ENCODE data around the gene CCDC88A.

The CCDC88A gene, protein sequence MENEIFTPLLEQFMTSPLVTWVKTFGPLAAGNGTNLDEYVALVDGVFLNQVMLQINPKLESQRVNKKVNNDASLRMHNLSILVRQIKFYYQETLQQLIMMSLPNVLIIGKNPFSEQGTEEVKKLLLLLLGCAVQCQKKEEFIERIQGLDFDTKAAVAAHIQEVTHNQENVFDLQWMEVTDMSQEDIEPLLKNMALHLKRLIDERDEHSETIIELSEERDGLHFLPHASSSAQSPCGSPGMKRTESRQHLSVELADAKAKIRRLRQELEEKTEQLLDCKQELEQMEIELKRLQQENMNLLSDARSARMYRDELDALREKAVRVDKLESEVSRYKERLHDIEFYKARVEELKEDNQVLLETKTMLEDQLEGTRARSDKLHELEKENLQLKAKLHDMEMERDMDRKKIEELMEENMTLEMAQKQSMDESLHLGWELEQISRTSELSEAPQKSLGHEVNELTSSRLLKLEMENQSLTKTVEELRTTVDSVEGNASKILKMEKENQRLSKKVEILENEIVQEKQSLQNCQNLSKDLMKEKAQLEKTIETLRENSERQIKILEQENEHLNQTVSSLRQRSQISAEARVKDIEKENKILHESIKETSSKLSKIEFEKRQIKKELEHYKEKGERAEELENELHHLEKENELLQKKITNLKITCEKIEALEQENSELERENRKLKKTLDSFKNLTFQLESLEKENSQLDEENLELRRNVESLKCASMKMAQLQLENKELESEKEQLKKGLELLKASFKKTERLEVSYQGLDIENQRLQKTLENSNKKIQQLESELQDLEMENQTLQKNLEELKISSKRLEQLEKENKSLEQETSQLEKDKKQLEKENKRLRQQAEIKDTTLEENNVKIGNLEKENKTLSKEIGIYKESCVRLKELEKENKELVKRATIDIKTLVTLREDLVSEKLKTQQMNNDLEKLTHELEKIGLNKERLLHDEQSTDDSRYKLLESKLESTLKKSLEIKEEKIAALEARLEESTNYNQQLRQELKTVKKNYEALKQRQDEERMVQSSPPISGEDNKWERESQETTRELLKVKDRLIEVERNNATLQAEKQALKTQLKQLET (N-terminal part only)

DNA sequence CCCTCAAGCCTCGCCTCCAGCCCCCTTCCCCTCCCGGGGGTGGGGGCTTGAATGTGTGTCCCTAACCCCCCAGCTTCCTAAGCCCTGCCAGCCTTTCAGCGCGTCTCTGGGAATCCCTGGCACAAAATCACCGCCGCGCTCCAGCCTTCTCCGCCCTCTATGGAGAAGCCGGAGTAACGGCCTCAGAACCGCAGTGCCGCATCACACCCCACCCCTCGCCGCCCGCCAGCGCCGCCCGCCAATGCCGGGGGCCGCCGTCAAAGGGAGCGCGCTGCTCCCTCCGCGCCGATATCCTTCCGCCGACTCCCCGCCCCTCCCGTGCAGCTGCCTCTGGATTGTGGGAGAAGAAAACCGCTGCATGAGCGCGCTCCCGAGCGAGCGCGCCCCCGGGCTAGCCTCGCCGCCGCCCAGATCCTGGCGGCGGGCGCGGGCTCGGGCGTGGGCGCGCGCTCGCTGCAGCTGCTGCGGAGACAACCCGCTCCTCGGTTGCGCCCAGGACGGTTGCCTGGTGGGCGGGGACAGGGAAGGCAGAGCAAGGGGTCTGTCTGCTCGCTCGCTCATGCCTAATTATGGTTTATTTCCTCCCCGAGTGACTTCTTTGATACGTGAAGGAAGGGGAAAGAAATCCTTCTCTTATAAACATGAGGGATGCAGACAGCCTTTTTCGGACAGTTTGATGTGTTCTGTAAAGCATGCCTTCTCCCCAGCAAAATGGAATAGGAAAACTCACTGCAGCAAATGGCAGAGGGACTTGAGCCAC lies at the start of gene CCDC88A:
TSS of gene CCDC88A (minus strand) at position 178 of the 760 bp plus-strand sequence. CDS start 777 bp downstream, outside the sequence.
- peak; percentile 91 for DNase-seq (ENCODE audit: low spot score)
- TF ChIP-seq, protein P1, sequence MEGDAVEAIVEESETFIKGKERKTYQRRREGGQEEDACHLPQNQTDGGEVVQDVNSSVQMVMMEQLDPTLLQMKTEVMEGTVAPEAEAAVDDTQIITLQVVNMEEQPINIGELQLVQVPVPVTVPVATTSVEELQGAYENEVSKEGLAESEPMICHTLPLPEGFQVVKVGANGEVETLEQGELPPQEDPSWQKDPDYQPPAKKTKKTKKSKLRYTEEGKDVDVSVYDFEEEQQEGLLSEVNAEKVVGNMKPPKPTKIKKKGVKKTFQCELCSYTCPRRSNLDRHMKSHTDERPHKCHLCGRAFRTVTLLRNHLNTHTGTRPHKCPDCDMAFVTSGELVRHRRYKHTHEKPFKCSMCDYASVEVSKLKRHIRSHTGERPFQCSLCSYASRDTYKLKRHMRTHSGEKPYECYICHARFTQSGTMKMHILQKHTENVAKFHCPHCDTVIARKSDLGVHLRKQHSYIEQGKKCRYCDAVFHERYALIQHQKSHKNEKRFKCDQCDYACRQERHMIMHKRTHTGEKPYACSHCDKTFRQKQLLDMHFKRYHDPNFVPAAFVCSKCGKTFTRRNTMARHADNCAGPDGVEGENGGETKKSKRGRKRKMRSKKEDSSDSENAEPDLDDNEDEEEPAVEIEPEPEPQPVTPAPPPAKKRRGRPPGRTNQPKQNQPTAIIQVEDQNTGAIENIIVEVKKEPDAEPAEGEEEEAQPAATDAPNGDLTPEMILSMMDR (IDR thresholded peaks at IDR 0.05; ENCODE audit: extremely low read depth, missing control alignments), result no peak

DNA sequence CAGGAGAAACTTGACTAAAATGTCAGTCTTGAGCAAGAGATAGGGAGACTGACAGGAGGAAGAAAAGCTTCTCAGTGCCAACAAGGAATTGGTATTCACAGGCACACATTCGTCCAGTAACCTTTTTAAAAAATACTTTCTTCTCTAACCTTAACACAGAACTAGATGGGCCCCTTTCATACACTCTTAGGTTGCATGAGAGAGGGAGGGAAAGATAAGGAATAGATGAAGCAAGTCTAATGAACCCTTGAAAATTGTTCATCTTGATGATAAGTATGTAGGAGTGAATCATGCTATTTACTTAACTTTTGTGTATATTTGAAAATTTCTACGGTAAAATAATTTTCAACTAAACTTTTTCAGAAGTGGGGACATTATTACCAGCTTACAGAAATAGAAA lies 42.0 kb upstream of the CCDC88A start:
- TF ChIP-seq, protein P1 (IDR thresholded peaks at IDR 0.05; ENCODE audit: extremely low read depth, missing control alignments), result no peak

DNA sequence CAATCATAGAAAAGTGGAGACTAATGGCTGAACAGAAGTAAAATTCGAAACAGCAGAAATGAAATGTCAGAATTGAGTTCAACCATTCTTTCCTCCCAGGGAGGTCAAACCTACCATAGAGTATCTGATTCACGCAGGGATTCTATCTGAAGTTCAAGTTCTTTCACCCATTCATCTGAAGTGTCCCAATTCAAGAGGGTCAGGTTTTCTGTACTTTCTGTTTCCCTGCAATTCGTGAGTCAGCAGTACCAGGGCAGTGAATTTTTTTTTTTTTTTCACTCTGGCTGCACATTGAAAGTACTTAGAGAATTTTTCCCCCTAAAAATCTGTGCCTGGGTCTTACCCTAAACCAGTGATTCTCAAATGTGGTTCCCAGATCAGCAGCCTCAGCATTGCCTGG lies 40.9 kb upstream of the CCDC88A start:
- DNase-seq (ENCODE audit: low spot score), result no peak
- TF ChIP-seq, protein P1 (IDR thresholded peaks at IDR 0.05; ENCODE audit: extremely low read depth, missing control alignments), result no peak

More for the DNA sequence above, 42.0 kb upstream of the CCDC88A start:
- DNase-seq (ENCODE audit: low spot score), result no peak

DNA sequence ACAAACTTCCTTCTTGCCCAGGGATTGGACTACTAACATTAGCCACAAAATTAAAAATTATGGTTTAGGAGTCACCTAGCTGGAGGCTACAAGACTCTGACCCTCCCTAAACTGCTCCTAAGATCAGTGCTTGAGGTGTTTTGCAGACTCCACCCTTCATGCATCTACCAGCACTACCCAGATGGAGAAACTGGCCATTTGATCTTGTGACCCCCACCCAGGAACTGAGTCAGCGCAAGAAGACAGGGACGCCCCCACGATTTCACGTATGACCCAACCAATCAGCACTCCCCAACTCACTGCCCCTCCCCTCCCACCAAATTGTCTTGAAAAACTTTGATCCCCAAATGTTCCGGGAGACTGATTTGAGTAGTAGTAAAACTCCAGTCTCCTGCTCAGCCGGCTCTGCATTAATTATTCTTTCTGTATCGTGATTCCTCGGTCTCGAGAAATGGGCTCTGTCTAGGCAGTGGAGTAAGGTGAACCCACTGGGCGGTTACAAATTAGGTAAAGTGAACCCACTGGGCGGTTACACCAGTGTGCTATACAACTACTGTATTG lies 40.1 kb upstream of the CCDC88A start:
- DNase-seq (ENCODE audit: low spot score), result no peak
- TF ChIP-seq, protein P1 (IDR thresholded peaks at IDR 0.05; ENCODE audit: extremely low read depth, missing control alignments), result no peak

DNA sequence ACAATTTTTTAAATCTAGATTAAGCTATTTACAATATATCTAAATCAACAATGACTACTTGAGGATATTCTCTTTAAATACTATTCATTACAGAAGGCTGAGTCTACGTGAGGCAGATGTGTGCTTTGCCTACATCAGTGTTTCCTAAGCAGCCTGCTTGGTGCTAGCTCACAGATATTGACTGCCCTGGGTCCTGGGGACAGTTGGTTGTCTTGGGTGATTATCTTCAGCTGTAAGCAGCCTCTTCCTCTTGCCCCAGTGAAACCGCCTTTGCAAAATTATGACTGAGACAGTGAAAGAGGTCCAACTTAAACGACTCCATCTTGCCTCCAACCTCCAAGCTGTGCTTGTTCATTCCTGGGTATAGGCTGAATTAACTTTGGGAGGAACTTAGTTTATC lies 39.6 kb upstream of the CCDC88A start:
- DNase-seq (ENCODE audit: low spot score), result no peak
- TF ChIP-seq, protein P1 (IDR thresholded peaks at IDR 0.05; ENCODE audit: extremely low read depth, missing control alignments), result no peak

DNA sequence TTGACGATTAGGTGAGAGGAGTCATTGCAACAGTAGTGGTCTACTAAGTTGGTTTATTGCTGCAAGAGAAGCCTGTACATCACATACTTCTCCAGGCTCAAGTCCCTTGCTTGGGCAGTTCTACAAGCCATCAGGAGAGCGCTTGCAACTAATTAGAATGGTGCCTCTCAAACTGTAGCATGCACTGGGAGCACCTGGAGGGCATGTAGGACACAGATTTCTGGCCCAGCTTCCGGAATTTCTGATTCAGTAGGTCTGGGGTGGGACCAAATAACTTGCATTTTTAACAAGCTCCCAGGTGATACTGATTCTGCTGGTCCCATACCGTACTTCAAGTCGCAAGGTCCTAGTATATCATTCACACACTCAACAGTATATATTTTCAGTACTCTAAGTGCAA lies 34.5 kb upstream of the CCDC88A start:
- DNase-seq (ENCODE audit: low spot score), result no peak
- TF ChIP-seq, protein P1 (IDR thresholded peaks at IDR 0.05; ENCODE audit: extremely low read depth, missing control alignments), result no peak

All from GM20000 (cell line).